Neural cell (in vitro differentiated cells): ENCODE data around the gene DOCK4.

Experiments
- CTCF ChIP-seq: fragments of 450-650 bp; IDR thresholded peaks from 2 replicates; pipeline ENCODE4 v1.5.1; 2014; ENCODE audit warnings: antibody characterized with exemption, mild to moderate bottlenecking, moderate library complexity; ENCODE audit not compliant: poor library complexity, severe bottlenecking
- MXI1 ChIP-seq: fragments of 450-650 bp; conservative IDR thresholded peaks from 2 replicates; pipeline ENCODE4 v1.6.1; 2014; ENCODE audit warnings: antibody characterized with exemption, mild to moderate bottlenecking; ENCODE audit not compliant: poor library complexity, severe bottlenecking
- REST ChIP-seq: IDR thresholded peaks from 2 replicates; pipeline ENCODE4 v1.6.1; 2012; ENCODE audit warnings: borderline replicate concordance

GRCh38 chr7:111845853-111846252, 360.3 kb downstream of the DOCK4 start:
- TF ChIP-seq REST (no peak), CTCF (no peak), MXI1 (no peak)
